Chondrocyte (in vitro differentiated cells): ENCODE measurements around the gene TXNRD2. TPM values are rescaled to one million over a fixed set of nuclear protein-coding genes. Genes with fewer than 3 reads are reported as not detected.
A peak's percentile ranks its signal among the peaks of the same experiment; 100 is the strongest.

ENCODE experiments used
- DNase-seq: peaks from one replicate; pipeline ENCODE4 v3.0.0; 2021; ENCODE audit warnings: mixed read lengths, low spot score
- H3K27ac Mint-ChIP-seq: one replicate; pipeline ENCODE4 v1.8.0; 2021; ENCODE audit warnings: mild to moderate bottlenecking, moderate library complexity, mixed read lengths; ENCODE audit not compliant: unreplicated experiment
- H3K27me3 Mint-ChIP-seq: 2 replicates; pipeline ENCODE4 v1.8.0; 2021; ENCODE audit warnings: low read depth, mixed read lengths
- H3K36me3 Mint-ChIP-seq: 2 replicates; pipeline ENCODE4 v1.8.0; 2021; ENCODE audit warnings: low read depth, mixed read lengths
- H3K4me1 Mint-ChIP-seq: 2 replicates; pipeline ENCODE4 v1.8.0; 2021; ENCODE audit warnings: low read depth, mild to moderate bottlenecking, mixed read lengths
- H3K4me3 Mint-ChIP-seq: one replicate; pipeline ENCODE4 v1.8.0; 2021; ENCODE audit warnings: mild to moderate bottlenecking, moderate library complexity, mixed read lengths; ENCODE audit not compliant: unreplicated experiment
- H3K9me3 Mint-ChIP-seq: 2 replicates; pipeline ENCODE4 v1.8.0; 2021; ENCODE audit warnings: low read depth, mixed read lengths
- total RNA-seq: library from RNA; stranded (reverse); gene quantifications from 3 replicates; pipeline ENCODE4 v1.2.1, GENCODE V29; 2021
- TF ChIP-seq, protein P1 (sequence below): fragments of 200-600 bp; sonication (generic); IDR thresholded peaks from 2 replicates; pipeline ENCODE4 v1.5.0; 2021; ENCODE audit warnings: antibody characterized with exemption, mild to moderate bottlenecking, moderate library complexity

The TXNRD2 gene
- total RNA-seq, 1 donor from 2014 or later, result 14.1 TPM

DNA sequence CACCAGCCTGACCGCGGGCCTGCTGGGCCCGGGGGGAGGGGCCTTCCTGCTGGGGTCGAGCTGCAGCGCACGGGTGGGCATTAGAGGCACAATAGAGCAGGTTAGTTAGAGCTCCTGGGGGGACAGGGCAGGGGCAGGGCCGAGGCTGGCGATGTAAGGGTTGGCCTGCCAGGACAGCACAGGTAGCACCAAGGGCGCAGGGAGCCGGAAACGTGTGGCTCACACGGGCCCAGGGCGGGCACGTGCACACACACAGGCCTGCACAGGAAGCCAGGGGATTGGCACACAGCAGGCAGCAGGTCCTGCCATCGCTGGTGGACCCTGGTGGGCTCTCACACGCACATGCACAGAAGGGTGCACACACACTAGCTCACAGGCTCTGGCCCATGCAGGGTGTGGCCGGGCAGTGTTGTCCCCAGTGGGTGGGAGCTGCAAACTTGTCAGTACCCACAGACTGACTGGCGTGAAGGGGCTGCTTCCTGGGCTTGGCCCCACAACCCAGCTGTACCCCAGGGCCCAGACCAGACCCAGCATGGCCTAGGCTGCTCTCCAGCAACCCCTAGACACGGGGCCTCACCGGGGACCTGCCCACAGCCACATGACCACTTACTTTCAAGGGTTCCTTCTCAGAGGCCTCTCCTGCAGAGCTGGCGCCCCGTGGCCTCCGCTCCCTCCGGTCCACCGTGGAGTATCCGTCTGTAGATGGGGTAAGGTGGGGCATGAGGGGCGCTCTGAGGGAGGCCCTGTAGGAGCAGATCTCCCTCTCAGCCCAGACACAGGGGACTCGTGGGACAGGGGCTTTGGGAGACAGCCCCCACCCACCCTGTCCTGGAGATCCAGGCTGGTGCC is 29.9 kb upstream of the TXNRD2 start:
- Mint-ChIP-seq H3K4me1 (peaks cover 7% of the 10 kb centered on the region), H3K36me3 (peaks cover 6% of the 10 kb centered on the region), H3K4me3 (no peak overlapping the region), H3K9me3 (no peaks in the 10 kb centered on the region), H3K27me3 (no peaks in the 10 kb centered on the region), H3K27ac (no peak overlapping the region)
- no peak for DNase-seq
- TF ChIP-seq, protein P1, sequence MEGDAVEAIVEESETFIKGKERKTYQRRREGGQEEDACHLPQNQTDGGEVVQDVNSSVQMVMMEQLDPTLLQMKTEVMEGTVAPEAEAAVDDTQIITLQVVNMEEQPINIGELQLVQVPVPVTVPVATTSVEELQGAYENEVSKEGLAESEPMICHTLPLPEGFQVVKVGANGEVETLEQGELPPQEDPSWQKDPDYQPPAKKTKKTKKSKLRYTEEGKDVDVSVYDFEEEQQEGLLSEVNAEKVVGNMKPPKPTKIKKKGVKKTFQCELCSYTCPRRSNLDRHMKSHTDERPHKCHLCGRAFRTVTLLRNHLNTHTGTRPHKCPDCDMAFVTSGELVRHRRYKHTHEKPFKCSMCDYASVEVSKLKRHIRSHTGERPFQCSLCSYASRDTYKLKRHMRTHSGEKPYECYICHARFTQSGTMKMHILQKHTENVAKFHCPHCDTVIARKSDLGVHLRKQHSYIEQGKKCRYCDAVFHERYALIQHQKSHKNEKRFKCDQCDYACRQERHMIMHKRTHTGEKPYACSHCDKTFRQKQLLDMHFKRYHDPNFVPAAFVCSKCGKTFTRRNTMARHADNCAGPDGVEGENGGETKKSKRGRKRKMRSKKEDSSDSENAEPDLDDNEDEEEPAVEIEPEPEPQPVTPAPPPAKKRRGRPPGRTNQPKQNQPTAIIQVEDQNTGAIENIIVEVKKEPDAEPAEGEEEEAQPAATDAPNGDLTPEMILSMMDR, result no peak

- peaks cover 6% of the 10 kb centered on the region for H3K36me3 Mint-ChIP-seq
- no peak overlapping the region for H3K4me3 Mint-ChIP-seq
- H3K27ac Mint-ChIP-seq, result no peak overlapping the region
- no peaks in the 10 kb centered on the region for H3K9me3 Mint-ChIP-seq
- H3K27me3 Mint-ChIP-seq, result no peaks in the 10 kb centered on the region
- TF ChIP-seq, protein P1, result peak; percentile 97
- H3K4me1 Mint-ChIP-seq, result peaks cover 7% of the 10 kb centered on the region
- no peak for DNase-seq
Observed at GRCh38 chr22:19970479-19971275, 29.1 kb upstream of the TXNRD2 start.

- TF ChIP-seq, protein P1, result no peak
- Mint-ChIP-seq H3K36me3 (peaks cover 6% of the 10 kb centered on the region), H3K9me3 (no peaks in the 10 kb centered on the region), H3K27me3 (no peaks in the 10 kb centered on the region), H3K4me1 (peaks cover 2% of the 10 kb centered on the region), H3K4me3 (no peak overlapping the region), H3K27ac (no peak overlapping the region)
- no peak for DNase-seq
Observed at GRCh38 chr22:19970031-19970478, 28.4 kb upstream of the TXNRD2 start.

- peaks cover 6% of the 10 kb centered on the region for H3K36me3 Mint-ChIP-seq
- TF ChIP-seq, protein P1, result no peak
Observed at GRCh38 chr22:19969141-19969928, 27.7 kb upstream of the TXNRD2 start.

More at GRCh38 chr22:19969141-19969928, 27.7 kb upstream of the TXNRD2 start:
- no peak for DNase-seq
- Mint-ChIP-seq H3K27ac (no peak overlapping the region), H3K4me3 (no peak overlapping the region), H3K9me3 (no peaks in the 10 kb centered on the region), H3K4me1 (no peaks in the 10 kb centered on the region), H3K27me3 (no peaks in the 10 kb centered on the region)
